Measurements from ENCODE around the gene RNF224. TPM values are rescaled to one million over a fixed set of nuclear protein-coding genes. Genes with fewer than 3 reads are reported as not detected.

Gene RNF224
- total and polyA plus RNA-seq, 2 of the 13 experiments (the other 11 are each of a cell fraction or from before 2014, with no cell fraction given), result 0.09 TPM; not detected in 1

DNA sequence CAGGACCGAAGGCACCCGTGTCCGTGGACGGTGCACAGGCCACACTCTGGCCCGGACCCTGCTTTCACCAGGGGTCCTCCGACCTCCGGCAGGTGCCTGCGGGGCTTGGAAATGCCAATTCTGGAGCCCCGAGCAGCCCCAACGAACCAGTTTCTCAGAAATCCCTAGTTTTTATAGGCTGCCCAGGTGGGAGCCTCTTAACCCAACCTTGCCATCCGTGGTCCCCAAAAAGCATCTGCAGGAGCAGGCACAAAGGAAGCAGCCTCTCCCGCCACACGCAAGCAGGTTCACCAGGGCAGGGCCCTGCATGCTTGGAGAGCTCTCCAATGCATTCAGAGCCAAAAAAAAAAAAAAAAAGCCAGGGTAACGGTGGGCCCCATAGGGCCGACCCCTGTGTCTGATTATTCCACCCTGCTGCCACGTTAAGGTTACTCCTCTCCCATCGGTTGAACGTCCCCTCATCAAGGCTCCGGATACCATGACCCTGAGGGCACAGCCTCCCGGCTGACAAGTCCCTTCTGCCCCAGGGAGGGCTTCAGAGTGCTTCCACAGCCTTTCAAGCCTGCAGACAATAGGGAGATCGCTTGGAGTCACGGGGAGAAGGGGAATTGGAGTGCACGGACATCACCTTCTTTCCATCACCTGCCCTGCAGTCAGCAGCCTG lies 26.0 kb upstream of the RNF224 start:
- no TSS peak for BruUV-seq (replicated peaks)
- 6% methylated on average over 19 of the region's 23 CpGs for WGBS (ENCODE audit: low lambda C conversion rate)
- no peaks in the 10 kb centered on the region for H3K36me3 ChIP-seq (replicated peaks in 1 of 2; ENCODE audit: control insufficient read depth in 1 of 2, insufficient read depth in 2 of 2, low read length in 2 of 2)
- no peaks in the 10 kb centered on the region; a peak in 1 of 5 replicates for H3K27me3 ChIP-seq (ENCODE audit: control insufficient read depth in 1 of 2, insufficient read depth in 2 of 2, low read length in 2 of 2)
- ChIA-PET POLR2A (interaction anchor here (0.8 to 8.8 kb wide), 23 partner anchors 8 to 146 kb away, joined by 3 to 225 read pairs (median 7); partner anchors contain the start of genes ANAPC2, CYSRT1, MAN1B1 and NELFB), CTCF (ENCODE audit: low intra/inter-chr PET ratio, low total read pairs) (no interaction called here)
- peaks cover 65% of the 10 kb centered on the region for H3K79me2 ChIP-seq (ENCODE audit: insufficient read depth, low read length)
- DNase-seq (ENCODE audit: low spot score) (no peak), ATAC-seq (no peak), FAIRE-seq (no peak)
- peak overlapping the region; percentile 96 for H3K27ac ChIP-seq (ENCODE audit: extremely low read length, insufficient read depth, low read length)
- H3K9ac ChIP-seq (ENCODE audit: insufficient read depth, low read depth, low read length), result peak overlapping the region; percentile 85
- H3K4me3 ChIP-seq (replicated peaks in 1 of 3; ENCODE audit: insufficient read depth in 1 of 3, low read depth in 2 of 3, low read length in 3 of 3), result peak overlapping the region; percentile 57 to 78 (median 58); a peak in 5 of 6 replicates
- H4K20me1 ChIP-seq (ENCODE audit: insufficient read depth, low read length), result peaks cover 4% of the 10 kb centered on the region; the same call in 1 of the 2 replicates
- peak overlapping the region; percentile 95 for H3K4me2 ChIP-seq (ENCODE audit: low read depth, low read length)
- intact Hi-C loops (cut with micrococcal nuclease; ENCODE audit: unreplicated experiment) (loop anchor here (2.0 kb wide), 1 partner anchor 21 kb away; the partner anchor contains the start of gene RNF208), in situ Hi-C loops (cut with HindIII; ENCODE audit: extremely low pct_ligation_motif_present, low pct_unique_long_range_greater_than_20kb) (no loop called here)
- H2AFZ ChIP-seq (ENCODE audit: low read length), result no peak overlapping the region
- H3K9me3 ChIP-seq (ENCODE audit: low read length), result no peaks in the 10 kb centered on the region
- peaks cover 67% of the 10 kb centered on the region for H3K4me1 ChIP-seq (ENCODE audit: insufficient read depth, low read length)
- TF ChIP-seq HOXA7 (CRISPR knock-in tag; IDR thresholded peaks at IDR 0.05), result no peak
- TF ChIP-seq, protein P1, sequence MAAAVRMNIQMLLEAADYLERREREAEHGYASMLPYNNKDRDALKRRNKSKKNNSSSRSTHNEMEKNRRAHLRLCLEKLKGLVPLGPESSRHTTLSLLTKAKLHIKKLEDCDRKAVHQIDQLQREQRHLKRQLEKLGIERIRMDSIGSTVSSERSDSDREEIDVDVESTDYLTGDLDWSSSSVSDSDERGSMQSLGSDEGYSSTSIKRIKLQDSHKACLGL (CRISPR knock-in tag; IDR thresholded peaks at IDR 0.05), result 0 out of 2 replicates have a peak, but pooled peaks have one; percentile 8
- peak; percentile 13; the same call in 1 of the 2 replicates for TF ChIP-seq ESRRA (CRISPR knock-in tag; IDR thresholded peaks at IDR 0.05; ENCODE audit: low read depth)
- TF ChIP-seq, protein P2, sequence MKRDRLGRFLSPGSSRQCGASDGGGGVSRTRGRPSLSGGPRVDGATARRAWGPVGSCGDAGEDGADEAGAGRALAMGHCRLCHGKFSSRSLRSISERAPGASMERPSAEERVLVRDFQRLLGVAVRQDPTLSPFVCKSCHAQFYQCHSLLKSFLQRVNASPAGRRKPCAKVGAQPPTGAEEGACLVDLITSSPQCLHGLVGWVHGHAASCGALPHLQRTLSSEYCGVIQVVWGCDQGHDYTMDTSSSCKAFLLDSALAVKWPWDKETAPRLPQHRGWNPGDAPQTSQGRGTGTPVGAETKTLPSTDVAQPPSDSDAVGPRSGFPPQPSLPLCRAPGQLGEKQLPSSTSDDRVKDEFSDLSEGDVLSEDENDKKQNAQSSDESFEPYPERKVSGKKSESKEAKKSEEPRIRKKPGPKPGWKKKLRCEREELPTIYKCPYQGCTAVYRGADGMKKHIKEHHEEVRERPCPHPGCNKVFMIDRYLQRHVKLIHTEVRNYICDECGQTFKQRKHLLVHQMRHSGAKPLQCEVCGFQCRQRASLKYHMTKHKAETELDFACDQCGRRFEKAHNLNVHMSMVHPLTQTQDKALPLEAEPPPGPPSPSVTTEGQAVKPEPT (CRISPR knock-in tag; IDR thresholded peaks at IDR 0.05; ENCODE audit: low read depth), result no peak
- peak; percentile 32; the same call in 1 of the 2 replicates for TF ChIP-seq SMAD3 (CRISPR knock-in tag; IDR thresholded peaks at IDR 0.05)
- no peak for TF ChIP-seq HOXA9 (CRISPR knock-in tag; IDR thresholded peaks at IDR 0.05; ENCODE audit: borderline replicate concordance)
- TF ChIP-seq, protein P3, sequence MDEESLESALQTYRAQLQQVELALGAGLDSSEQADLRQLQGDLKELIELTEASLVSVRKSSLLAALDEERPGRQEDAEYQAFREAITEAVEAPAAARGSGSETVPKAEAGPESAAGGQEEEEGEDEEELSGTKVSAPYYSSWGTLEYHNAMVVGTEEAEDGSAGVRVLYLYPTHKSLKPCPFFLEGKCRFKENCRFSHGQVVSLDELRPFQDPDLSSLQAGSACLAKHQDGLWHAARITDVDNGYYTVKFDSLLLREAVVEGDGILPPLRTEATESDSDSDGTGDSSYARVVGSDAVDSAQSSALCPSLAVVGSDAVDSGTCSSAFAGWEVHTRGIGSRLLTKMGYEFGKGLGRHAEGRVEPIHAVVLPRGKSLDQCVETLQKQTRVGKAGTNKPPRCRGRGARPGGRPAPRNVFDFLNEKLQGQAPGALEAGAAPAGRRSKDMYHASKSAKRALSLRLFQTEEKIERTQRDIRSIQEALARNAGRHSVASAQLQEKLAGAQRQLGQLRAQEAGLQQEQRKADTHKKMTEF (CRISPR knock-in tag; IDR thresholded peaks at IDR 0.05), result peak; percentile 63; the same call in 1 of the 2 replicates
- peak; percentile 13; the same call in 1 of the 2 replicates for TF ChIP-seq TBX2 (CRISPR knock-in tag; IDR thresholded peaks at IDR 0.05; ENCODE audit: borderline replicate concordance)
- TF ChIP-seq ASH2L (IDR thresholded peaks at IDR 0.05; ENCODE audit: insufficient read length, low read depth, low read length), result peak; percentile 8
- TF ChIP-seq ZNF124 (CRISPR knock-in tag; IDR thresholded peaks at IDR 0.05), result no peak; the same call in 1 of the 2 replicates
- peak; percentile 21; the same call in 1 of the 2 replicates for TF ChIP-seq ZNF501 (CRISPR knock-in tag; IDR thresholded peaks at IDR 0.05)
- TF ChIP-seq, protein P4, sequence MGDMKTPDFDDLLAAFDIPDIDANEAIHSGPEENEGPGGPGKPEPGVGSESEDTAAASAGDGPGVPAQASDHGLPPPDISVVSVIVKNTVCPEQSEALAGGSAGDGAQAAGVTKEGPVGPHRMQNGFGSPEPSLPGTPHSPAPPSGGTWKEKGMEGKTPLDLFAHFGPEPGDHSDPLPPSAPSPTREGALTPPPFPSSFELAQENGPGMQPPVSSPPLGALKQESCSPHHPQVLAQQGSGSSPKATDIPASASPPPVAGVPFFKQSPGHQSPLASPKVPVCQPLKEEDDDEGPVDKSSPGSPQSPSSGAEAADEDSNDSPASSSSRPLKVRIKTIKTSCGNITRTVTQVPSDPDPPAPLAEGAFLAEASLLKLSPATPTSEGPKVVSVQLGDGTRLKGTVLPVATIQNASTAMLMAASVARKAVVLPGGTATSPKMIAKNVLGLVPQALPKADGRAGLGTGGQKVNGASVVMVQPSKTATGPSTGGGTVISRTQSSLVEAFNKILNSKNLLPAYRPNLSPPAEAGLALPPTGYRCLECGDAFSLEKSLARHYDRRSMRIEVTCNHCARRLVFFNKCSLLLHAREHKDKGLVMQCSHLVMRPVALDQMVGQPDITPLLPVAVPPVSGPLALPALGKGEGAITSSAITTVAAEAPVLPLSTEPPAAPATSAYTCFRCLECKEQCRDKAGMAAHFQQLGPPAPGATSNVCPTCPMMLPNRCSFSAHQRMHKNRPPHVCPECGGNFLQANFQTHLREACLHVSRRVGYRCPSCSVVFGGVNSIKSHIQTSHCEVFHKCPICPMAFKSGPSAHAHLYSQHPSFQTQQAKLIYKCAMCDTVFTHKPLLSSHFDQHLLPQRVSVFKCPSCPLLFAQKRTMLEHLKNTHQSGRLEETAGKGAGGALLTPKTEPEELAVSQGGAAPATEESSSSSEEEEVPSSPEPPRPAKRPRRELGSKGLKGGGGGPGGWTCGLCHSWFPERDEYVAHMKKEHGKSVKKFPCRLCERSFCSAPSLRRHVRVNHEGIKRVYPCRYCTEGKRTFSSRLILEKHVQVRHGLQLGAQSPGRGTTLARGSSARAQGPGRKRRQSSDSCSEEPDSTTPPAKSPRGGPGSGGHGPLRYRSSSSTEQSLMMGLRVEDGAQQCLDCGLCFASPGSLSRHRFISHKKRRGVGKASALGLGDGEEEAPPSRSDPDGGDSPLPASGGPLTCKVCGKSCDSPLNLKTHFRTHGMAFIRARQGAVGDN (CRISPR knock-in tag; IDR thresholded peaks at IDR 0.05), result peak; percentile 54; the same call in 1 of the 2 replicates
- 0 out of 2 replicates have a peak, but pooled peaks have one; percentile 59 for TF ChIP-seq ZNF772 (CRISPR knock-in tag; IDR thresholded peaks at IDR 0.05)
- no peak for TF ChIP-seq ZNF326 (CRISPR knock-in tag; IDR thresholded peaks at IDR 0.05; ENCODE audit: borderline replicate concordance)
